Lower leg skin (tissue), 4 donors: ENCODE results near the gene ISM2. TPM values are rescaled to one million over a fixed set of nuclear protein-coding genes. Genes with fewer than 3 reads are reported as not detected.

Experiments
- DNase-seq, 2 donors: peaks; one replicate each; pipeline ENCODE4 v3.0.0-alpha.2; 2019; ENCODE audit warnings: low spot score in 2 of 2
- H3K4me3 ChIP-seq: fragments of 200-600 bp; sonication (generic); 2 replicates; pipeline ENCODE4 v1.5.1; 2017; ENCODE audit warnings: mild to moderate bottlenecking, low read depth; ENCODE audit not compliant: poor library complexity, severe bottlenecking
- CTCF ChIP-seq, 3 donors: fragments of 450-650 bp; IDR thresholded peaks; one replicate each; pipeline ENCODE4 v1.5.1; 2016; ENCODE audit warnings: antibody characterized with exemption in 3 of 3, mild to moderate bottlenecking in 3 of 3, moderate library complexity in 2 of 3
- POLR2A ChIP-seq, 2 donors: fragments of 450-650 bp; IDR thresholded peaks; one replicate each; pipeline ENCODE4 v1.6.1; 2016 to 2017; ENCODE audit warnings: antibody characterized with exemption in 2 of 2, mild to moderate bottlenecking in 1 of 2, moderate library complexity in 1 of 2
- WGBS, 2 donors: methylation state at CpG; one replicate each; pipeline ENCODE4 v1.1.5; 2018; 5-methylcytosine and 5-hydroxymethylcytosine counted together
- intact Hi-C: fragments of 100-400 bp; cut with DNase I; formaldehyde crosslinking; loops from one replicate; pipeline ENCODE4 v1.15.0; 2023; ENCODE audit warnings: low total_unique reads
- total RNA-seq, 4 donors: library from RNA; depleted of rRNA; stranded (reverse); fragments of >200 nt; gene quantifications; one replicate each; pipeline ENCODE4 v1.1.0, GENCODE V29; 2016

Gene ISM2
- total RNA-seq, 4 donors from 2014 or later, result 0.19 to 0.27 TPM; not detected in 2

DNA sequence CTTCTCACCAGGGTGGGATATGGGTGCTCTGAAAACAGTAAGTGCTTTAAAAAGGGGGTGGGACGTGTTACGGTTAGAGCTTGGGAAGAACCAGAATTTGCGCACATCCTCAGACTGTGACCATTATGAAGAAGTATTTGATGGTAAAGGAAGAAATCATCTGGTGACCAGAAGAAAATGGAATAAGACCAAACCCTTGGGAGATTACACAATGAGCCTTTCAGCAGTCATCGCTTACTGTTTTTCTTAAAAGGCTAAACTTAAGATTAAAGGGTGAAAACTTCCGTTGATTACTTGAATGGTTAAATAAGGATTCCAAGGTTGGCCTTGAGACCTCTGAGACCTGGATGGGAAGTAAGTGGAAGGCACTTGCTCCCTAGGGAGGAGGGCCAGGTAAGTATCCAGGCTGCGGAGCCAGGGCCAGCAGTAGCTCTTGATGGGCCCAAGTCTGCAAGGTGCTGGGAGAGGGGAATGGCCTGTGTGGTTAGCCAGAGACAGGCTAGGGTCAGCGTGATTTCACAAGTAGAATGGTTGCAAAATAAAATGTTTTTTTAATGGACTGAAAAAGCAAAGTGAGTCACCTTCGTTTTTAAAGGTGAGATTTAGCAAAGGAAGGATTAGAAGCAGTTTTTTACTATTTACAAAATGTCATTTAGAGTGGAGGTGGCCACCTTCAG lies 13.0 kb upstream of the ISM2 start:
- no peak overlapping the region for H3K4me3 ChIP-seq
- DNase-seq, result no peak
- TF ChIP-seq POLR2A (IDR thresholded peaks at IDR 0.05) (no peak), CTCF (IDR thresholded peaks at IDR 0.05) (no peak)
- WGBS, 2 donors, result 95% methylated on average over 8 of the region's 8 CpGs
- intact Hi-C loops, result no loop called here

DNA sequence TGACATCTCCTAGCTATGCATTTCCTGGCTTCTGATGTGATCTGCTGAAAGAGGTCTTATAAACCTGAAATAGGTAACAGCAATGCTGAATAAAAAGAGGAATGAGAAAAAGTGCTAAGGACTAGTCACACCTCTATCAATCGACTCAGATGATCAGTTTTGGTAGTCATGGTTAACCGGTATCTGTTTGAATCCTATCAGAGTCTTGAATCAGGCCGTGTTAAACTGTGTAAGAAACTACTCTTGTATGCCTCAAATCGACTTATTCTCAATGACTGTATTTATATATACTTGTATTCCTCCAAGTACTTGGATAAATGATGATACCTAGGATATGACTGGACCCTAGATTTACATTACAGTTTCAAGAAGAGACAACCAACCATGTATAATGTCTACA lies 10.8 kb upstream of the ISM2 start:
- intact Hi-C loops, result no loop called here
- DNase-seq, result no peak
- 92 to 93% methylated on average over 4 of the region's 4 CpGs for WGBS, 2 donors
- no peak overlapping the region for H3K4me3 ChIP-seq
- no peak for TF ChIP-seq CTCF (IDR thresholded peaks at IDR 0.05)
- no peak for TF ChIP-seq POLR2A (IDR thresholded peaks at IDR 0.05)

- intact Hi-C loops, result no loop called here
- WGBS, 2 donors, result 95 to 99% methylated on average over 3 of the region's 3 CpGs
- no peak for TF ChIP-seq CTCF (IDR thresholded peaks at IDR 0.05)
- TF ChIP-seq POLR2A (IDR thresholded peaks at IDR 0.05), result no peak
- DNase-seq, result no peak
- H3K4me3 ChIP-seq, result no peak overlapping the region
Measured at GRCh38 chr14:77508876-77509275, 10.3 kb upstream of the ISM2 start.

- WGBS, 2 donors, result 90 to 97% methylated on average over 4 of the region's 4 CpGs
- TF ChIP-seq CTCF (IDR thresholded peaks at IDR 0.05) (no peak), POLR2A (IDR thresholded peaks at IDR 0.05) (no peak)
- intact Hi-C loops, result no loop called here
- no peak overlapping the region for H3K4me3 ChIP-seq
- DNase-seq, result no peak
Measured at GRCh38 chr14:77508249-77508648, 9.6 kb upstream of the ISM2 start.

GRCh38 chr14:77507762-77508161 lies 9.1 kb upstream of the ISM2 start:
- intact Hi-C loops, result no loop called here
- no peak for TF ChIP-seq CTCF (IDR thresholded peaks at IDR 0.05)
- TF ChIP-seq POLR2A (IDR thresholded peaks at IDR 0.05), result no peak
- no peak for DNase-seq
- WGBS, 2 donors, result 93 to 97% methylated on average over 3 of the region's 3 CpGs
- no peak overlapping the region for H3K4me3 ChIP-seq

- no peak for TF ChIP-seq POLR2A (IDR thresholded peaks at IDR 0.05)
- TF ChIP-seq CTCF (IDR thresholded peaks at IDR 0.05), result no peak
- no peak for DNase-seq
- 65 to 69% methylated on average over 4 of the region's 4 CpGs for WGBS, 2 donors
- intact Hi-C loops, result no loop called here
- no peak overlapping the region for H3K4me3 ChIP-seq
Measured at GRCh38 chr14:77505031-77505430, 6.4 kb upstream of the ISM2 start.
